GM10266 (cell line): Measurements from ENCODE around the gene PRKCE.
A peak's percentile ranks its signal among the peaks of the same experiment; 100 is the strongest.

Experiments used
- DNase-seq: peaks from one replicate; pipeline ENCODE4 v3.0.0; 2012; ENCODE audit errors: extremely low spot score
- CTCF ChIP-seq: IDR thresholded peaks from 2 replicates; pipeline ENCODE4 v1.5.1; 2012; ENCODE audit warnings: mild to moderate bottlenecking, low read depth; ENCODE audit not compliant: control insufficient read depth, insufficient read depth; ENCODE audit errors: missing control alignments

Gene PRKCE

DNA sequence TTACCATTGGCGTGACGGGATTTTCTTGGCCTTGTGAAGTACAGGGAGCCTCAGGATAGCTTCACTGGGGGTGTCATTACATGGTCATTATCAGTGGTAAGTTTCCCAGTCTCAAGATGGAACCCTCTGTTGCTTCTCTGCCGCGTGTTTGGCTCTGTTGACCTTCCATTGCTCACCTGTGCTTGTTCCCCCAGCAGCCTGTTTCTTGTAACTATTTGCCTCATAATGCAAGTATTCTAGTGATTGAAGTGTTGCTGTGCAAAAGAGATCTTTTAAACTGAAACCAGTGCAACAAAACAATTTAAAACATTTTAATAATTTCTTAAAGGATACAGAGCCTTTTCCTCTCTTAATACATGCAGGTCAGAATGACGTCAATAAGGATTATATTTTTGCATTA is 24.6 kb downstream of the PRKCE start:
- no peak for DNase-seq
- TF ChIP-seq CTCF: no peak

DNA sequence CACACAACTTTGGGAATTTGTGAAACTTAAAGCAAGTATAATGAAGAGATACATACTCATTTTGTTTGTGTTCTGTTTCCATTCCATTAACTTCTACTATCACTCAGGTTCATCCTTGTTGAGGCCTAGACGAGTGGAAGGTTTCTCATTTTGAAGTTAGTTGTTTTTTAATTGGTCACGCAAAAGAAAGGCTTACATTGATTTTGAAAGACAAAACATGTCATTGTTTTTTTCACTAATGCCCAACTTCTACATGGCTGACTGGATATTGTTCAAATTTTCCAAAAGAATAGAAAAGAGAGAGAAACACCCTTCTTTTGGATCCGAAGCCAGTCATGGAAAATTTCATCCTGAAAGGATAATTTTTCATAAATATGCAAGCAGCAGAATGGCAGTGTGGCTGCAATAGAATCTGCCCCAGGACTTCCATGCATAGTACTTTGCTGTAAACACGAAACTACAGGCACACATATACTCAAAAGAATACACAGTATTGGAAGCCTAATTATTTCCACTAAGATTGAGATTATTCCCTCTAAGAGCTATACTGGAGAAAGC is 27.4 kb downstream of the PRKCE start:
- no peak for TF ChIP-seq CTCF
- DNase-seq: no peak

- no peak for DNase-seq
- no peak for TF ChIP-seq CTCF
These were observed 29.0 kb downstream of the PRKCE start for GRCh38 chr2:45680351-45680967.

GRCh38 chr2:45681675-45682074 is 30.2 kb downstream of the PRKCE start:
- peak; percentile 59 for DNase-seq
- TF ChIP-seq CTCF: no peak

GRCh38 chr2:45683292-45683691 is 31.8 kb downstream of the PRKCE start:
- DNase-seq: no peak
- TF ChIP-seq CTCF: no peak

GRCh38 chr2:45684756-45685155 is 33.3 kb downstream of the PRKCE start:
- DNase-seq: no peak
- no peak for TF ChIP-seq CTCF

DNA sequence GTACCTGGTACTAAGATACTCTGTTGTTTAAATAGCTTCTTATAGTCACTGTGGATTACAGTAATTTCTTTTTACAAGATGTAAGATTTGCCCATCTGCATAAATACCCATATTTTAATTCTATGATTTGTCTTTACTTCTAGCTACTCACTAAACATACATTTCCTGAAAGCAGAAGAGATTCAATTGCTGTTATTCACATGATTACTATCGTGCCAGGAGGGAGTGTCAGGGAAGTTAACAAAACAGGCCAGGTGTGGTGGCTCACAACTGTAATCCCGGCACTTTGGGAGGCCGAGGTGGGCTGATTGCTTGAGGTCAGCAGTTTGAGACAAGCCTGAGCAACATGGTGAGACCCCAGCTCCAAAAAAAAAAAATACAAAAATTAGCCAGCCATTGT is 33.8 kb downstream of the PRKCE start:
- DNase-seq: no peak
- TF ChIP-seq CTCF: no peak
